GM19438 (cell line): ENCODE data around the gene MAF.

Experiments
- ATAC-seq: cut with Tn5 transposase; IDR thresholded peaks from one replicate; pipeline ENCODE4 v1.9.1; 2021; ENCODE audit warnings: low read depth; ENCODE audit not compliant: unreplicated experiment

MAF gene

GRCh38 chr16:79613009-79613408 lies 12.5 kb upstream of the MAF start:
- ATAC-seq: no peak

DNA sequence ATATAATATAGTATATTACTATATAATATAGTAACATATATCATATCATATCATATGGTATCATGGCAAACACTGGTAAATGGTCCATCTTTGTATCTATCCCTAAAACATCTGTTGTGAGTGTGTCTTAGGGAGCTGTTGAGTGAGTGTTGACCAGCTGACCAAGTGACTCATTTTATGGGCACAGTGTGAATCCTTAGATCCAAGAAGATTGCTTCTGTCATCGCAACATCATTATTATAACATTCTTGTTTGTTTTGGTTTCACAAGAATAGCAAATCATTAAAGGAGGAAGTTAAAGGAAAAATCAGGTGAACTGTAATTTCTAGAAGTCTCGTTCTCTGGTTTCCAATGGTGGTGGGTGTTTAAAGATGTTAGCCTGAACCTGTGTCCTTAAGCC lies 11.7 kb upstream of the MAF start:
- ATAC-seq: no peak

- no peak for ATAC-seq
These were observed 10.2 kb upstream of the MAF start for GRCh38 chr16:79610771-79611170.

- ATAC-seq: no peak
These were observed 9.3 kb upstream of the MAF start for GRCh38 chr16:79609861-79610260.

- no peak for ATAC-seq
These were observed 8.4 kb upstream of the MAF start for GRCh38 chr16:79608976-79609375.

- ATAC-seq: no peak
These were observed 7.0 kb upstream of the MAF start for GRCh38 chr16:79607587-79607986.

GRCh38 chr16:79605999-79606398 lies 5.5 kb upstream of the MAF start:
- peak; percentile 92 for ATAC-seq

DNA sequence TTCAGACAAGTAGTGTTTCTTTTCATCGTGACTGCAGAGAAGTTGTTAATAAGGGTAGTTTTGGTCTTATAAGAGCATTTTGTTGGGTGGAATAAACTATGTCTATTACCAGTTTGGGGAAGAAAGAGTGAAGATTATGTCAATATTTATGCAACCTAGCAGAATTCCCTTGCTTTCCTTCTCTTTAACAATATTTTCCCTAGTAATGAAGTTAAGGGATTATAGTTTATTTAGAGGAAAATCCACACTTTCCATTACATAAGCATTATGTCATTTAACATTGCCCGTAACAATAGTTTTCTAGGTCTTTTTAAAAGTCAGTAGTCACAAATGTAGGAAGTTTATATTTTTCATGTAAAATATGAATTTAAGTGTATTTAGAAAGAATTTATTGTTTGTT lies 2.5 kb upstream of the MAF start:
- ATAC-seq: no peak

GRCh38 chr16:79602628-79603014 lies 2.1 kb upstream of the MAF start:
- no peak for ATAC-seq

GRCh38 chr16:79601931-79602627 lies 1.5 kb upstream of the MAF start:
- ATAC-seq: no peak

DNA sequence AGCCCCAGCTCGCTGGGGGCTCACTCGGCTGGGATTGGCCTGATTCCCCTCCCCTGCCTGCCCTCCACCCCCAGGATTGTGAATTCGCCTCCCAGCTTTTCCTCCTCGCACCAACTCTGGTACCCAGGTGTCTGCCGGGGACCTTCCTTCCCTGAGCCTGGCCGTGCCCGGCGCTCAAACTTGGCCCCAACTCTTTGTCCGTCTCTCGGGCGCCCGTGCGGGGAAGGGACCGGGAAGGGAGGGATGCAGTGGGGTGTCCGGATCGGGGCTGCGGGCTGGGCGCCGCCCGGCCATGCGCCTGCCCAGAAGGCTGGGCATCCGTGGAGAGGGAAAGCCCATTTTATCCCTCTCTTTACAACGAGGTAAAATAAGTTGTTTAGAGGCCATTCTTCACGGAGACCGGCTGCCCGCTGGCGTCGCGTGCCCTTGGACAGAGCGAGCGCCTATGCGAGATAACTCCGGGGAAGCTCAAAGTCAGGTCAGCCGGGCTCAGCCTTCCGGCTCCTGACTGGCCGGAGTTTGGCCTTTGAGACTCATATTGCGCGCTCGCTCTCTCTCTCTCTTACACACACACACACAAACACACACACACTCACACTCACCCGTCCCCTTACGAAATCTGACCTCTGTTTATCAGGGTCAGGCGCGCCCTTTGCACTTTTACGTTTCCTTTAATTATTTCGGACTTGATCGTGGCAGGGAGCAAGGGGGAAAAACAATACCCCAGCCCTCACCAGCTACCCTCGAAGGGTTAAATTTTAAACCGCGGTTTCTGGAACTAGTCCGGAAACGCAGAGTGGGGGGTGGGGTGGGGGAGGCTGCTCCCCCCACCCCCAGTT lies 774 bp upstream of the MAF start:
- ATAC-seq: no peak

DNA sequence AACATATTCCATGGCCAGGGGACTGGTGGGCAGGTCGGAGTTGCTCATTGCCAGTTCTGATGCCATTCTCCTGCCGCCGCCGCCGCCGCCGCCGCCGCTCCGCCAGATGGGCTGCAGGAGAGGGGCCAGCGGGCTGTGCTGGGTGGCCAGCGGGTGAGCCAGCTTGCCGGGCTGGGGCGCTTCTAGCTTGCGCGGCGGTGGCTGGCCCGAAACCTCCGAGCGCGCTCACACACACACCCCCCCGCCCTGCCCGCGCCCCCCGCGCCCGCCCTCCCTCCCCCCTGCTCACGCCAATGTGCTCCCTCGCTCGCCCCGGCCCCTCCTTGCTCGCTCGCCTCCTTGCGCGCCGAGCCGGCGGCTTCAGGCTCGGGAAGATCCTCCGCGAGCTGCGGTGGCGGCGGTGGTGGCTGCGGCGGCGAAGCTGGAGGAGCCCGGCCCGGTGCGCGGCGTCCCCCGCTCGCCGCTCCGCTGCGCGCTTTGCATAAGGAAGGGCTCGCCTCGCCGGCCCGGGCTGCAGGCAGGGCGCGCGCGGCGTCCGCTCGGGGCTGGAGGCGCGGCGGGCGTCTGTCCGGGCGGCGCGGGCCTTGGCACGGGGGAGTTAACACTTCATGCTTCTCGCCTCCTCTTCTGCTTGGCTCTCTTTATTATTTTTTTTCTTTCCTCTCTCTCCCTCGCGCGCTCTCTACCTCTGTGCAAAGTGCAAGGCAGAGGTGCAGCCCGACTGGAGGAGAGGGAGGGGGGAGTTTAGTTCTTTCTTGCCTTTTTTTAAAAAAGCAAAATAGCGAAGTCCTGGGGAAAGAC lies 500 bp downstream of the MAF start:
- ATAC-seq: no peak

DNA sequence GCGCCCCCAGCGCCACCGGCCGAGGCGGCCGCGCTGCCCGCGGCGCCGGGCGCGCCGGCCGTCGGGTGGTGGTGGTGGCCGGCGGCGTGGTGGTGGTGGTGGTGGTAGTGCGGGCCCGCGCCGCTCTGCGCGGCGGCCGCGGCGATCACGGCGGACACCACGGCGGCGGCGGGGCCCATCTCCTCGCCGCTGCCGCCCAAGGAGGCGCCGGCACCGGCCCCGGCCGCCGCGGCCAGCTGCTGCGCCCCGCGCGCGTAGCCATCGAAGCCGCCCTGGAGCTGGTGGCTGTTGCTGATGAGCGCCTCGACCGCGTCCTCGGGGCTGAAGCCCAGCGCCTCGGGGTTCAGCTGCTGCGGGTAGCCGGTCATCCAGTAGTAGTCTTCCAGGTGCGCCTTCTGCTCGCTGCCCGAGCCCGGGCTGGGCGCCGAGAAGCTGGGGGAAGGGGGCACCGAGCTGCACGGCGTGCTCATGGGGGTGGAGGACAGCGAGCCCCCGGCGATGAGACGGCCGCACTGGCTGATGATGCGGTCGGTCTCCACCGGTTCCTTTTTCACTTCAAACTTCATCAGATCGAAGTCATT lies 1.2 kb downstream of the MAF start:
- ATAC-seq: no peak

DNA sequence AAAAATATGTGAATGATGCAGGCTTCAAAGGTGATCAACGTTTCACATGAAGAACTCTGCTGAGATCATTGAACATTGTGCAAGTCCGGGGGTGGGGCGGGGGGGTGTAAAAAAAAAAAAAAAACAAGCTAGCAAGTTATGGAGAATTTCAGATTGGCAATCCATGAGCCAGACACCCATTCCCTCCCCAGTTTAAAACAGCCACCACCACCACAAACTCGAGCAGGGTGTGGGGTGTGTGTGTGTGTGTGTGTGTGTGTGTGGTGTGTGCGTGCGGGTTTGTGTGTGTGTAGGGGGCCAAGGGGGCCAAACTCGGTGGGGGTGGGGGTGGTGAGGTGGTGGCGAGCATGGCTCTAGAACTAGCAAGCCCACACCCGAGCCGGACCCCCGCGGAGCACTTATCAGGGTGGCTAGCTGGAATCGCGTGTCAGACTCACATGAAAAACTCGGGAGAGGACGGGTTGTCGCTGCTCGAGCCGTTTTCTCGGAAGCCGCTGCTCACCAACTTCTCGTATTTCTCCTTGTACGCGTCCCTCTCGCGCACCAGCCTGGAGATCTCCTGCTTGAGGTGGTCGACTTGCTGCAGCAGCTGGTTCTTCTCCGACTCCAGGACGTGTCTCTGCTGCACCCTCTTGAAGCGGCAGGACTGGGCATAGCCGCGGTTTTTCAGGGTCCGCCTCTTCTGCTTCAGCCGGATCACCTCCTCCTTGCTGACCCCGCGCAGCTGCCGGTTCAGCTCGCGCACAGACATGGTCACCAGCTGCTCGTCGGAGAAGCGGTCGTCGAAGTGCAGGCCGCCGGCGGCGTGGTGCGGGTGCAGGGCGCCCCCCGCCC lies 2.0 kb downstream of the MAF start:
- ATAC-seq: no peak

GRCh38 chr16:79598063-79598347 lies 2.5 kb downstream of the MAF start:
- no peak for ATAC-seq

- ATAC-seq: no peak
These were observed 3.1 kb downstream of the MAF start for GRCh38 chr16:79597277-79598062.

DNA sequence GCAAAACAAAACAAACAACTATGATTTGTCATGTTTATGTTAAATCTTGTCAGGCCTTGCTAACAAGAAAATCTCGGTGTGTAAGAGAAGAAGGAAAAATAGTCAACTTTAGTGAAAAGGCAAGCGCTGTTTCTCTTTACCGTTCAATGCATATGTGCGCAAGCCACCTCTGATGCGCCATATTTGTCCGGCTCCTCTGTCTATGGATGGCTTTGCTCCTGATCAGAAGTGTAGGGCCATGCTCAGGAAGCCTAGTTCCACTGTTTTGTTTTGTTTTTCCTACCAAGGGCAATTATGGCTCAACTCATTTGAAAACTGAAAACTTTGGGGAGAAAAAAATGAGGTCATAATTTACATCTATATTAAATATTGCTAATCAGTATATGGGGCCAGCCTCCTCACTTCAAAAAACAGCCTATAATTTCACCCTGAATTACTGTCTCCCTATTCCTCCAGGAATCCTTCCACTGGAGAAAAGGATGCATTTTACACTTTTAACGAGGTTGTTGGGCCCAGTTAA lies 4.5 kb downstream of the MAF start:
- ATAC-seq: no peak

GRCh38 chr16:79595231-79595641 lies 5.3 kb downstream of the MAF start:
- ATAC-seq: no peak

DNA sequence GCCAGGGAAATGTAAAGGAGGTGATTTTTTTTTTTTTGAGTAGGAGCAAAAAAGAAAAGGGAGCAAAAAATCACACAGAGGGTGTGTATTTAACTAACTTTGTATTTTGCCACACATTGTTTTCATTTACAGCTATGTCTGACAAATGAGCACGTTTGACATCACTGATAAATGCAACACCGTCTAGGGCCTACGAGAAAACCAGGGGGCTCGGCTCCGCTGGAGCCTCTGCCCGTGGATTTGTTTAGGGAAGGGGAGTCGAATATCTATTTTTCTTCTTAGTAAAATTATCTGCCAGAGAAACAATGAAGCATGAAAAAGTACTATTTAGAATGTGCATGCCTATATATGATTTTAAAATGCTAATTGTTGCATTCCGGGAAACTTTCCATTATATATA lies 6.8 kb downstream of the MAF start:
- no peak for ATAC-seq
